ENCODE measurements around the gene SYT17. TPM values are rescaled to one million over a fixed set of nuclear protein-coding genes. Genes with fewer than 3 reads are reported as not detected.
A peak's percentile ranks its signal among the peaks of the same experiment; 100 is the strongest.

Gene SYT17
- polyA plus RNA-seq, 3 donors, result 0.81 to 4.9 (median 1.1) TPM

DNA sequence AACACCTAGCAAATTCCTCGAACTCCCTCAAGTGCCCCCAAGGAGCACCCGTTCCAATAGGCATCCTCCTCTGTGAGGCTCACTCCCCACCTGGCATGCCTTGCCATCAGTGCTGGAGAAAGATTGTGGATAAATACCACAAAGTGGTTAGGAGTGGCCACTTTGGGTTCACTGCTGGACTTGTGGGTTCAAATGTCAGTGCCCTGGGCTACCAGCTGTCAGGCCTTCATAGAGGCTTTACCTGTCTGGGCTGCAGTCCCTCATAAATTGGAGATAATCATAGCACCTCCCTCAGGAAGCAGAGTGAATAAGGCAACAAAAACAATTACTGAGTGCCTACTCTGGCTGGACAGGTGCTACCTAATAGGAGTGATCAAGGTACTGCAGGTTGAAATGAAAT is 1.5 kb upstream of the SYT17 start:
- TF ChIP-seq, protein P1, sequence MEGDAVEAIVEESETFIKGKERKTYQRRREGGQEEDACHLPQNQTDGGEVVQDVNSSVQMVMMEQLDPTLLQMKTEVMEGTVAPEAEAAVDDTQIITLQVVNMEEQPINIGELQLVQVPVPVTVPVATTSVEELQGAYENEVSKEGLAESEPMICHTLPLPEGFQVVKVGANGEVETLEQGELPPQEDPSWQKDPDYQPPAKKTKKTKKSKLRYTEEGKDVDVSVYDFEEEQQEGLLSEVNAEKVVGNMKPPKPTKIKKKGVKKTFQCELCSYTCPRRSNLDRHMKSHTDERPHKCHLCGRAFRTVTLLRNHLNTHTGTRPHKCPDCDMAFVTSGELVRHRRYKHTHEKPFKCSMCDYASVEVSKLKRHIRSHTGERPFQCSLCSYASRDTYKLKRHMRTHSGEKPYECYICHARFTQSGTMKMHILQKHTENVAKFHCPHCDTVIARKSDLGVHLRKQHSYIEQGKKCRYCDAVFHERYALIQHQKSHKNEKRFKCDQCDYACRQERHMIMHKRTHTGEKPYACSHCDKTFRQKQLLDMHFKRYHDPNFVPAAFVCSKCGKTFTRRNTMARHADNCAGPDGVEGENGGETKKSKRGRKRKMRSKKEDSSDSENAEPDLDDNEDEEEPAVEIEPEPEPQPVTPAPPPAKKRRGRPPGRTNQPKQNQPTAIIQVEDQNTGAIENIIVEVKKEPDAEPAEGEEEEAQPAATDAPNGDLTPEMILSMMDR (IDR thresholded peaks at IDR 0.05), result no peak

GRCh38 chr16:19168371-19169081 is 486 bp downstream of the SYT17 start:
- DNase-seq, result peak in 1 of 3 donors; percentile 13
- Mint-ChIP-seq H3K36me3 (peaks cover 0 to 2% of the 10 kb centered on the region in 2 donors), H3K4me1 (peaks cover 22% of the 10 kb centered on the region), H3K27me3 (ENCODE audit: low read depth in 3 of 3) (peaks cover 32 to 55% (median 50%) of the 10 kb centered on the region in 3 donors), H3K4me3 (peak overlapping the region; percentile 67 to 81), H3K27ac (no peak overlapping the region), H3K9me3 (peaks cover 0 to 5% (median 0%) of the 10 kb centered on the region in 7 donors)
- no peaks in the 10 kb centered on the region for H3K36me3 ChIP-seq (replicated peaks in 1 of 2; ENCODE audit: control insufficient read depth in 1 of 2, insufficient read depth in 2 of 2, low read length in 2 of 2)
- no peaks in the 10 kb centered on the region for H3K79me2 ChIP-seq (ENCODE audit: insufficient read depth, low read length)
- H3K4me3 ChIP-seq (replicated peaks in 1 of 3; ENCODE audit: low read depth in 2 of 3, low read length in 3 of 3), result peak overlapping the region; percentile 30 to 76 (median 40)
- no peaks in the 10 kb centered on the region for H3K9me3 ChIP-seq (replicated peaks in 1 of 2; ENCODE audit: control insufficient read depth in 1 of 2, insufficient read depth in 1 of 2, low read length in 2 of 2)
- no peak overlapping the region for H3K27ac ChIP-seq (ENCODE audit: low read depth in 1 of 2, low read length in 2 of 2)
- H3K27me3 ChIP-seq (ENCODE audit: control insufficient read depth in 2 of 2, insufficient read depth in 2 of 2, low read length in 2 of 2), result peaks cover 18 to 38% of the 10 kb centered on the region in 2 donors
- no peaks in the 10 kb centered on the region for H4K20me1 ChIP-seq (ENCODE audit: insufficient read depth, low read length)
- TF ChIP-seq, protein P1 (IDR thresholded peaks at IDR 0.05), result no peak
- intact Hi-C loops (cut with micrococcal nuclease), result loop anchor here (1.0 to 5.0 kb wide), 4 partner anchors 81 to 334 kb away; no protein-coding TSS in a partner anchor
- peaks cover 20 to 30% of the 10 kb centered on the region in 2 donors for H3K4me1 ChIP-seq (ENCODE audit: control insufficient read depth in 1 of 2, insufficient read depth in 2 of 2, low read length in 2 of 2)
- H3K4me2 ChIP-seq (replicated peaks; ENCODE audit: extremely low read depth, low read length, poor library complexity, severe bottlenecking), result peak overlapping the region; percentile 86
- peak overlapping the region; percentile 40 for H3K9ac ChIP-seq (ENCODE audit: insufficient read depth, low read length, poor library complexity, severe bottlenecking)
- H2AFZ ChIP-seq (ENCODE audit: insufficient read depth, low read depth, low read length, poor library complexity, severe bottlenecking), result peak overlapping the region; percentile 87
- whole genome bisulfite sequencing (ENCODE audit: insufficient coverage), result under 1% methylated on average over 41 of the region's 68 CpGs

More for the DNA sequence above, 1.5 kb upstream of the SYT17 start:
- Histone ChIP-seq H3K9me3 (replicated peaks in 1 of 2; ENCODE audit: control insufficient read depth in 1 of 2, insufficient read depth in 1 of 2, low read length in 2 of 2) (no peaks in the 10 kb centered on the region), H3K9ac (ENCODE audit: insufficient read depth, low read length, poor library complexity, severe bottlenecking) (no peak overlapping the region), H3K36me3 (replicated peaks in 1 of 2; ENCODE audit: control insufficient read depth in 1 of 2, insufficient read depth in 2 of 2, low read length in 2 of 2) (no peaks in the 10 kb centered on the region), H3K4me3 (replicated peaks in 1 of 3; ENCODE audit: low read depth in 2 of 3, low read length in 3 of 3) (no peak overlapping the region), H3K4me2 (replicated peaks; ENCODE audit: extremely low read depth, low read length, poor library complexity, severe bottlenecking) (no peak overlapping the region), H3K79me2 (ENCODE audit: insufficient read depth, low read length) (no peaks in the 10 kb centered on the region), H3K27ac (ENCODE audit: low read depth in 1 of 2, low read length in 2 of 2) (no peak overlapping the region), H4K20me1 (ENCODE audit: insufficient read depth, low read length) (no peaks in the 10 kb centered on the region), H2AFZ (ENCODE audit: insufficient read depth, low read depth, low read length, poor library complexity, severe bottlenecking) (no peak overlapping the region), H3K4me1 (ENCODE audit: control insufficient read depth in 1 of 2, insufficient read depth in 2 of 2, low read length in 2 of 2) (peaks cover 13 to 21% of the 10 kb centered on the region in 2 donors), H3K27me3 (ENCODE audit: control insufficient read depth in 2 of 2, insufficient read depth in 2 of 2, low read length in 2 of 2) (peaks cover 18 to 38% of the 10 kb centered on the region in 2 donors)
- no peak overlapping the region for H3K27ac Mint-ChIP-seq
- peaks cover 0 to 2% of the 10 kb centered on the region in 2 donors for H3K36me3 Mint-ChIP-seq
- peaks cover 8% of the 10 kb centered on the region for H3K4me1 Mint-ChIP-seq
- WGBS (ENCODE audit: insufficient coverage), result no CpG with 5 or more reads among the region's 2 CpGs
- intact Hi-C loops (cut with micrococcal nuclease), result loop anchor here (5.0 kb wide), 3 partner anchors 79 to 336 kb away; no protein-coding TSS in a partner anchor
- no peak for DNase-seq
- peaks cover 0 to 10% (median 4%) of the 10 kb centered on the region in 7 donors for H3K9me3 Mint-ChIP-seq
- H3K27me3 Mint-ChIP-seq (ENCODE audit: low read depth in 3 of 3), result peaks cover 36 to 45% (median 38%) of the 10 kb centered on the region in 3 donors
- H3K4me3 Mint-ChIP-seq, result no peak overlapping the region
